HG03108 (cell line): Measurements from ENCODE around the gene ANAPC4.

Experiments
- ATAC-seq: cut with Tn5 transposase; IDR thresholded peaks from one replicate; pipeline ENCODE4 v1.9.1; 2021; ENCODE audit warnings: moderate library complexity; ENCODE audit not compliant: unreplicated experiment

Gene ANAPC4

GRCh38 chr4:25377572-25378436 lies 741 bp downstream of the ANAPC4 start:
- ATAC-seq = peak; percentile 6

- ATAC-seq = no peak
Observed at GRCh38 chr4:25378437-25378743, 1.3 kb downstream of the ANAPC4 start.

GRCh38 chr4:25379591-25379990 lies 2.5 kb downstream of the ANAPC4 start:
- no peak for ATAC-seq

GRCh38 chr4:25383647-25384046 lies 6.6 kb downstream of the ANAPC4 start:
- no peak for ATAC-seq

- ATAC-seq = no peak
Observed at GRCh38 chr4:25386926-25387325, 9.9 kb downstream of the ANAPC4 start.

GRCh38 chr4:25397305-25397704 lies 20.2 kb downstream of the ANAPC4 start:
- no peak for ATAC-seq

- ATAC-seq = no peak
Observed at GRCh38 chr4:25399510-25399909, 22.4 kb downstream of the ANAPC4 start.

GRCh38 chr4:25401066-25401465 lies 24.0 kb downstream of the ANAPC4 start:
- ATAC-seq = no peak

GRCh38 chr4:25402521-25402920 lies 25.5 kb downstream of the ANAPC4 start:
- ATAC-seq = no peak

- ATAC-seq = no peak
Observed at GRCh38 chr4:25403699-25404098, 26.6 kb downstream of the ANAPC4 start.

GRCh38 chr4:25405453-25405852 lies 28.4 kb downstream of the ANAPC4 start:
- no peak for ATAC-seq

- ATAC-seq = no peak
Observed at GRCh38 chr4:25406081-25406692, 29.1 kb downstream of the ANAPC4 start.

GRCh38 chr4:25410820-25411529 lies 33.9 kb downstream of the ANAPC4 start:
- no peak for ATAC-seq

- no peak for ATAC-seq
Observed at GRCh38 chr4:25413261-25413660, 36.2 kb downstream of the ANAPC4 start.

GRCh38 chr4:25417014-25417413 lies 40.0 kb downstream of the ANAPC4 start:
- ATAC-seq = no peak

GRCh38 chr4:25420931-25421330 lies 43.9 kb downstream of the ANAPC4 start:
- ATAC-seq = no peak

- peak; percentile 48 for ATAC-seq
Observed at GRCh38 chr4:25421816-25422525, 44.9 kb downstream of the ANAPC4 start.

- ATAC-seq = no peak
Observed at GRCh38 chr4:25423548-25423947, 46.5 kb downstream of the ANAPC4 start.

GRCh38 chr4:25424539-25425228 lies 47.6 kb downstream of the ANAPC4 start:
- no peak for ATAC-seq

GRCh38 chr4:25425361-25425760 lies 48.3 kb downstream of the ANAPC4 start:
- ATAC-seq = no peak

- no peak for ATAC-seq
Observed at GRCh38 chr4:25427871-25428270, 50.8 kb downstream of the ANAPC4 start.
